ENCODE measurements around the gene ACTR10. TPM values are rescaled to one million over a fixed set of nuclear protein-coding genes. Genes with fewer than 3 reads are reported as not detected.
"Not testable (repeated sequence)": the region's sequence is repeated elsewhere in the genome, so short reads cannot be mapped to it uniquely, and the experiment has no call there.

The ACTR10 gene
- polyA plus RNA-seq, 4 donors = 93.6 to 118 (median 104) TPM

DNA sequence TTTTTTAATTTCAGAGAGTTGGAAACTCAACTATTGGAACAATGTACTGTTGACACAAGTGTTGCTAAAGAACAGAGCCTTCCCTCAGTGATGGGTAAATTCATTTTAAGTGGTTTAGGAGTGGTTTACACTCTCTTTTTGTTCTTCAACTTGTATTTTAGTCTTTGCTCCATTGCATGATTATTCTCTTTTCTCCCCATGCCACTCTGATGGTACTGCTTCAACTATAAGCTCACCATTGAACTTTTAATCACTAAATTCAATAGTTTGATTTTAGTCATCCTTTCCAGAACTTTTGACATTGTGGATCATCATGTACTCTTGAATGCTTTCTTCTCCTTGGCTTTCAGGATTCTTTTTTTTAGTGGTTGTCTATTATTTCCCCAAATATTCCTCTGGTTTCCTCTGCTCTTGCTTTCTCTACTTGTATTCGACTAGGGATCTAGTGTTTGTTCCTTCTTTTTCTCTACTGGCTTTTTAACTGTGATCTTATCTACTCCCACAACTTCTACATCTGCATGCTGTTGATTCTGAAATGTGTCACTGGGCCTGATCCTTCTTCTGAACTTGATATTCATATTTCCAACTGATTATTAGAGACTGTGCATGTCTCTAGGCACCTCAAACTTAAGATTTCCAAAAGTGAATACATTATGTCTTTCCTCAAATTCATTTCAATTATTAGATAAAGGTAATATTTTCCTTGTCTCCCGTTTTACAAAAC is 15.4 kb downstream of the ACTR10 start:
- no peak for DNase-seq (ENCODE audit: low read depth in 4 of 4, low spot score in 2 of 4)

DNA sequence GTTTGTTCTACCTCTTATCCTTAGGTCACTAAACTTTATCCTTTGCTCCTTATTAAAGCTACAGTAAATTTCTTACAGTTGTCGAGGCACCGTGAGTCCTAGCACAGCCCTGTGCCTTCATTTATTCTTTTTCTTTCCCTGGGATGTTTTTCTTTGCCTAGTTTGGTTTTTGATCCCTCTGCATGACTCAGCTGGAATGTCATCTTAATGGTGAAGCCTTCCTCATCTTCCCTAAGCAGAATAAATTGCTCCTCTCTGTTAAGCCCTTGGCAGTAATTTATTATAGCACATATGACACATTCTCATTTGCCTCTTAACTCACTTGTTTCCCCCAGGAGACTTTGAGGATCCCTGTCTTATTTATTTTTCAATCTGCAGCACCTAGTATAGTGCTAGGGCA is 16.6 kb downstream of the ACTR10 start:
- DNase-seq (ENCODE audit: low read depth in 4 of 4, low spot score in 2 of 4) = no peak

- DNase-seq (ENCODE audit: low read depth in 4 of 4, low spot score in 2 of 4) = no peak
These were observed 27.3 kb downstream of the ACTR10 start for GRCh38 chr14:58227096-58227819.

DNA sequence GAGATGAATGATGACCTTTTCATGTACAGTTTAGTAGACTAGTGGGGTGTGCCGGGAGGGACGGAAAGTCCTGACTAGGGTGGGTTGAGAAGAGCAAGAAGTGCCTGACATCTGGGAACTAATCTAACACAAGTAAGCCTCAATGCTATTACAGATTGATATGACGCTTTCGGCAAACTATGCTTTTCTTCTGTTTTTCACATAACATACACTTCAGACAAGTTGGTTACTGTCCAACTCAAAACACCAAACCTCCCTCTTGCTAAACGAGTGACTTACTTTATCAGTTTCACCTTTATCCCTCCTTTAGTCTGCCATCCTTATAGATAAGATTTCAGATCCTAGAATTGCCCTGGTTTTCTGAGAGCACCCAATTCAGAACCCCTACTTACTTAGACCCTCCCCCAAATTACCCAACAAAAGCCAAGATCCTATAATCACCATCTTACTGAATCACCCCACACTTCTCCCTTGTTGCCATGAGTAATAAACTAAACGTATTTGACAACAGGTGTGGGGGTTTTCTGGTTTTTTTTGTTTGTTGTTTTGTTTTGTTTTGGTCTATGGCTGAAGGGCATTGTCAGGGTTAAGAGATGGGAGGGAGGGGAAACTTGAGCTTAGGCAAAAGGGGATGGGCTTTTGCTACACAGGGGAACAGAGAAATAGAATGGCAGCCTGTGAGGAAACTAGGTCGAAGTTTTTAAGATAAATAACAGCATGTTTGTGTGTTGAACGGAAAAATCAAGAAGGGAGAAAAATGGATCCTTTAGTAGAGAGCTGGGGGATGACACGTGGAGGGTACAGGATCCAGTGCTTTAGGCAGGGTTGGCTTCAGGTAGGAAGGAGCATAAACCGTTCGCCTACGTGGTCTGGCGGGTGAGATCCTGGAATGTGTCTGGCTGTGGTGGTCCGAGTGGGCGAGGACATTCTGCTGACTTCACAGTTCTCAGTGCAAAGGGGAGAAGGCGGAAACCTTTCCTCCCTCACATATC is 38.6 kb downstream of the ACTR10 start:
- peak in 2 of 4 donors; percentile 28 to 34 for DNase-seq (ENCODE audit: low read depth in 4 of 4, low spot score in 2 of 4)

DNA sequence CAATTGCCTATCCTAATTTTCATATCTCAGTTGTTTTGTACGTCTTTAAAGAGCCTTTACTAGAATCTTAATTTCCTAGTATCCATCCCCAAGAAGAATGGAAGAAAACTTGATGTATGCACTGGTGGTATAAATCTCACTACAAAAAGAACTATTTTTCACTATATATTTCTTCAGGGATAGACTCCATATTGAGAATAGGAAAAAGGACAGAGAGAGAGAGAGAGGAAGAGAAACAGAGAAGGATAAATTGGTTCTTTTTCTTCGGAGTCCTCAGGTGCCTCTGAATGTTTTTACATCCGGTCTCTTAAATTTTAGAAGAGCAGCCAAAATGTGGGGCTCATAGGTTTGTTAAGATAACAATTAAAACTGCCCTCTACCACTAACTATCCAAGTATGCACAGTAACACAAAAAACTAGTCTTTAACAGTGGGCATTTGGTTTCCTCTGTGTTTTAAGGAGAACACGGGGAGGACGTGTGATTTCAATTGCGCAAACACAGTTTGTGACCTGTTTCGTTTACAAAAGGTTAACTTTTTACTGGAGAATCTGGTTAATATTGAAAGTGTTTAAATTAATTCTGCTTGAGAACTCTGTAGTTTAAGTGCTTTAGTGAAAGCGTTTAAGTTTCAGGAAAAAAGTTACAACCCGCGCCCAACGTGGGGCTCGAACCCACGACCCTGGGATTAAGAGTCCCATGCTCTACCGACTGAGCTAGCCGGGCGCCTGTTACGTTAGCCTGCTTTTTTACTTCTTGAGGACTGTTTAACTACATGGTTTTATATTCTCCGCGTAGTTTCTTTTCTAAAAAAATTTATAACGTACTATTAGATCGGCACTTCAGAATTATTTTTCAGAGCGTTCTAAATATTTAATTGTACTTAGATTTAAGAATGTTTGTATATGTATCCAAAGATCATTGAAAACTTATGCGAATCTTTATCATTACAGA is 39.6 kb downstream of the ACTR10 start:
- DNase-seq (ENCODE audit: low read depth in 4 of 4, low spot score in 2 of 4) = peak; percentile 48 to 85 (median 68)

DNA sequence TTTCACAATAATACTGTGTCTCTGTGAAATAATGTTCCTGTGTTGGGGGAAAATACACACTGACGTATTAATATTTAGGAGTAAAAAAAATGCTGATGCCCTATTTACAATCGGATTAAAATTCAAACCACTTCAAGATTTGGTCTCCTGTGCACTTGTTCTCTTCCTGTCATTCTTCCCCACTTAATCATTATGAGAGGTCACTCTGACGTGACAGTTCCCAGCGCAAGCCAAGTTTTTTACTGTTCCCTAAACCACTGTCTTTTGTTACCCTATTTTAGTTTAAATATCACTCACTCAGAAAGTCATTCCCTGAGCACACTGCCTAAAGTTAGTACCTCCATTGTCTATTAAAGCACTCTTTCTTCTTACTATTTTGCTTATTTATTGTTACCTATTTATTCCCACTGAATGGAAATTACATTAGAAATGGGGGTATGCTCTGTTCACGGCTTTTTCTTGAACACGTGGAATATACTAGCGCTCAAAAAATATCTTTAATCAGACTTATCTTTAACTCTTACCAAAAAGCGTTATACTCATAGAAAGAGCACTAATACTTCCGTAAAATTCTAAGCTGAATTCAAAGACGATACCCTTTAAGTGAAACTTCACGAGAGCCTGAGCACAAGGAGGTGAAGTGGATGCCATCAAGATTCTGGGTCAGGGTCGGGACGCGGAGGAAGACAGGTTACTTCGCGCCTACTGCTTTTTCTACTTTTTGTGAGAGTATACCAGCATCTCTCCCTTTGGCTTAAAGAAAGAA is 44.0 kb downstream of the ACTR10 start:
- peak; percentile 31 to 83 (median 34) for DNase-seq (ENCODE audit: low read depth in 4 of 4, low spot score in 2 of 4)

DNA sequence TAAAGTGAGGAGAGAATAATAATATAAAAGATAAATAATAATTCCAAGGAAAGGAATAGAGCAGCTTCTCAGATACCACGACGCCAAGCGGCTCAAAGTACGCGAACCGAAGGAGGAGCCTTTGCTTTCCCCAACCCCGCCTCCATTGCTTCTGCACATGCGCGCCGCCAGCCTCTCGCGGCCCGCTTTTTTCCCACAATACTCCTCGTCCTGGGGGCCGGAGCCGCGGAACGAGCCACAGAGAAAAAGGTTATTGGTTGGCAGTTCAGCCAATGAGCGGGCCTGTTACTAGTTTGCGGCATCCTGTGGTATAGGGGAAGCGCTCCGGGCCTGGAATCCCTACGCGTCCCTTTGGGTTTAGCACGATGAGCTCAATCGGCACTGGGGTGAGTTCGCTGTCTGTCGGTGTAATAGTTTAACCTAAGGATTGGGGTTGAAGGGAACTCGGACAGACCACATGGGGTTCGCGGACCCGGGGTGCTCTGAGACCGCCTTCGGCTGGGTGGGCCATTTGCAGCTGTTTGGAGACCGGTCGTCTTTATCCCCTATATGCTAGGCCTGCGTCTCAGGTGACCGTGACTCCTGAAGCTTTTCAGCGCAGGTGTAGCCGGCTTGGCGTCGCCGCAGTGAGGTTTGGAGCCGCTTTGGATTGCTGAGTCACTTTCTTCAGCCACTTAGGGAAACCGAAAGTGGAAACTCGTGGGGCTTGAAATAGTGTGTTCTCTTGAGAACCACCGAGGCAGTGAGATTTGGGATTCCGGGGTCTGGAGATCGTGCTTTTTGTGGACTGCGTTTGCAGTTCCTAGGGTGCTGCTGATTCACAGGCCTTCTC is 44.8 kb downstream of the ACTR10 start, which contains the start of gene PSMA3:
PSMA3 (plus strand) TSS at position 288 of the 832 bp plus-strand sequence; CDS start at position 366, 78 bp downstream.
- DNase-seq (ENCODE audit: low read depth in 4 of 4, low spot score in 2 of 4) = peak; percentile 86 to 96 (median 94)

GRCh38 chr14:58245562-58245961 is 45.6 kb downstream of the ACTR10 start:
- DNase-seq (ENCODE audit: low read depth in 4 of 4, low spot score in 2 of 4) = no peak

DNA sequence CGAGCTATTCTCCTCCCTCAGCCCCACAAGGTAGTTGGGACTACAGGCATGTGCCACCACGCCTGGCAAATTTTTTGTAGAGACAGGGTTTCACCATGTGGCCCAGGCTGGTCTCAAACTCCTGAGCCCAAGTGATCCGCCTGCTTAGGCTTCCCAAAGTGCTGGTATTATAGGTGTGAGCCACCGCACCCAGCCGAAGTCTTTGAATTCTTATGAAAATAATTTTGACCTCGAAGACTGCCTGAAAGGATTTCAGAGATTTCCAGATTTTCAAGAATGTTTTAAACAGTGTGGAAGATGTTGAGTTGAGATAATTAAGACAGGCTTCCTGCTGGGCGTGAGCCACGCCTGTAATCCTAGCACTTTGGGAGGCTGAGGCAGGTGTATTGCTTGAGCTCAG is 49.7 kb downstream of the ACTR10 start:
- DNase-seq (ENCODE audit: low read depth in 4 of 4, low spot score in 2 of 4) = no peak

GRCh38 chr14:58258156-58258555 is 58.2 kb downstream of the ACTR10 start:
- no peak for DNase-seq (ENCODE audit: low read depth in 4 of 4, low spot score in 2 of 4)

DNA sequence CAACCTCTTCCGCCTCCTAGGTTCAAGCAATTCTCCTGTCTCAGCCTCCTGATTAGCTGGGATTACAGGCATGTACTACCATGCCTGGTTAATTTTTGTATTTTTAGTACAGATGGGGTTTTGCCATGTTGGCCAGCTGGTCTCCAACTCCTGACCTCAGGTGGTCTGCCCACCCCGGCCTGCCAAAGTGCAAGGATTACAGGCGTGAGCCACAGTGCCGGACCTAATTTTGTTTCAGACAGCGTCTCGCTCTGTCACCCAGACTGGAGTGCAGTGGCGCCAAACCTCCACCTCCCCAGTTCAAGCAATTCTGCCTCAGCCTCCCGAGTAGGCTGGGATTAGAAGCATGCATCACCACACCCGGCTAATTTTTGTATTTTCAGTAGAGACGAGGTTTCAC is 62.1 kb downstream of the ACTR10 start:
- DNase-seq (ENCODE audit: low read depth in 4 of 4, low spot score in 2 of 4) = not testable (repeated sequence)

DNA sequence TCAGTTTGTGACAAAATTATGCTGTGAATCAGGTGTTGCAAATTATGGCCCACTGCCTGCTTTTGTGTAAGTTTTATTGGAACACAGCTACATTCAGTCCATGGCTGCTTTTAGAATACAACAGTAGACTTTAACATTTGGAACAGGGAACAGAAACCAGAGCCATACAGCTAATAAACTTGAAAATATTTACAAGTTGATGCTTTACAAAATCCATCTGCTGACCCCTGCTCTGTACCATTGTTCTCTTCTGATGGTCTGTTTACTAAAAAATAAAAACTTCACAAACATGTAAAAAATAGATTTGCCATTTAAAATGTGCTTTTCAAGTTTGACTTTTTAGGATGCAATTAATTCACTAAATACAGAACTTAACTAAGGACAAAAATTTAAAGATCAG is 65.5 kb downstream of the ACTR10 start:
- peak in 2 of 4 donors; percentile 26 to 36 for DNase-seq (ENCODE audit: low read depth in 4 of 4, low spot score in 2 of 4)

- no peak for DNase-seq (ENCODE audit: low read depth in 4 of 4, low spot score in 2 of 4)
These were observed 70.7 kb downstream of the ACTR10 start for GRCh38 chr14:58270628-58271027.

DNA sequence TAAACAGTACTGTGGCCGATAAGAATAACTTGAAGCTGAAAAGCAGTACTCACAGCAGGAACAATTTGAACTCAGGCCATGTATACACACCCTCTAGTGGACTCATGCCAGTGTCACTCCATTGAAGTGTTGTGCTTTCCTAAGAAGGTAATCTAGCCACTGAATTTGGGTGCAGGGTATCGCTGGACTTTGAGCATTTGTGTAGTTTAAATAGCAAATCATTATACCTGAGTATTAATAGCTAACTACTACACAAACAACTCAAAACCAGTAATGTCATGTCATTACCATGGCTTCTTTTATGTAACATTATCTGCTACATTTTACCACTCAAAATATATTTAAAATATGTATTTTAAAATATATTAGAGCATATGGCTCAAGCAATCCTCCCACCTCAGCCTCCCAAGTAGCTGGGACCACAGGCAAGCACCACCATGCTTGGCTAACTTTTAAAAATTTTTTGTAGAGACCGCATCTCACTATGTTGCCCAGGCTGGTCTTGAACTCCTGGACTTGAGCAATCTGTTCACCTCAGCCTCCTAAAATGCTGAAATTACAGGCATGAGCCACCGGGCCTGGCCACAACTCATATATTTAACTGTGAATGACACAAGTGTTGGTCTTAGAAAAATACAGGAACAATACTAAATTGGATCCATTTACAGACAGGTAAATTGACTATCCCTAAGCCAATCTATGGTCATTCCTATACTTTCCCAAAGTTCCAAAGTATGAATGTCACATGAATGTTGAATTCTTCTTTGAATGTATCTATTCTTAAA is 72.8 kb downstream of the ACTR10 start:
- DNase-seq (ENCODE audit: low read depth in 4 of 4, low spot score in 2 of 4) = no peak

GRCh38 chr14:58274881-58275280 is 74.9 kb downstream of the ACTR10 start:
- no peak for DNase-seq (ENCODE audit: low read depth in 4 of 4, low spot score in 2 of 4)

GRCh38 chr14:58275527-58276190 is 75.7 kb downstream of the ACTR10 start:
- DNase-seq (ENCODE audit: low read depth in 4 of 4, low spot score in 2 of 4) = no peak

DNA sequence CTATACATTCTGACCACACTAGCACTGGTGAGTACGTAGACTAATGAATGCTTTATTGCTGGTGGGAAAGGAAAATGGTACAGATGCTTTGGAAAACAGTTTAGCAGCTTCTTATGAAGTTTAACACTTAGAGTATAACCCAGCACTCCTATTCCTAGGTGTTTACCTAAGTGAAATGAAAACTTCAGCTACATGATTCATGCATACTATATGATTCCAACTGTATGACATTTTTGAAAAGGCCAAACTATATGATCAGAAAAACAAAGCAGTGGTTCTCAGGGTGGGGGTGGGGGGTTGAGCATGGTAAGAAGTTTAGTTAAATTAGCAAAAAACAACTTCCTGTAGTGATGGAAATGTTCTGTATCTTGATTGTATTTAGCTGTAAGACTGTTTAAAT is 76.3 kb downstream of the ACTR10 start:
- no peak for DNase-seq (ENCODE audit: low read depth in 4 of 4, low spot score in 2 of 4)
